Liver (tissue), 9 donors: ENCODE data around the gene SNTN. TPM values are rescaled to one million over a fixed set of nuclear protein-coding genes. Genes with fewer than 3 reads are reported as not detected.

Experiments
- DNase-seq: peaks from one replicate; pipeline ENCODE4 v3.0.0-alpha.2; 2017; ENCODE audit warnings: low spot score
- H3K27ac ChIP-seq, 2 donors: one replicate each; pipeline ENCODE4 v1.7.0; 2013; ENCODE audit warnings: inconsistent platforms in 2 of 2, low read length in 2 of 2, control low read depth in 1 of 2, low read depth in 1 of 2, mild to moderate bottlenecking in 1 of 2
- H3K27me3 ChIP-seq, 4 donors: one replicate each; pipeline versions ENCODE4 v1.6.1 to v1.7.0; 2013; ENCODE audit warnings: low read length in 3 of 4, inconsistent platforms in 1 of 4, mild to moderate bottlenecking in 1 of 4, moderate library complexity in 1 of 4; ENCODE audit not compliant: control insufficient read depth in 4 of 4, insufficient read depth in 4 of 4
- H3K36me3 ChIP-seq, 4 donors: one replicate each; pipeline versions ENCODE4 v1.6.1 to v1.7.0; 2013; ENCODE audit warnings: low read length in 3 of 4, mild to moderate bottlenecking in 3 of 4, low read depth in 1 of 4, moderate library complexity in 1 of 4; ENCODE audit not compliant: control insufficient read depth in 4 of 4, insufficient read depth in 3 of 4
- H3K4me1 ChIP-seq, 4 donors: one replicate each; pipeline versions ENCODE4 v1.6.1 to v1.7.0; 2013; ENCODE audit warnings: low read length in 3 of 4, mild to moderate bottlenecking in 3 of 4, moderate library complexity in 1 of 4; ENCODE audit not compliant: control insufficient read depth in 4 of 4, insufficient read depth in 4 of 4
- H3K4me3 ChIP-seq, 3 donors: one replicate each; pipeline versions ENCODE4 v1.6.1 to v1.7.0; 2013; ENCODE audit warnings: low read length in 3 of 3, control low read depth in 1 of 3, low read depth in 1 of 3, mild to moderate bottlenecking in 1 of 3
- H3K9ac ChIP-seq, 2 donors: one replicate each; pipeline ENCODE4 v1.7.0; 2013; ENCODE audit warnings: low read length in 2 of 2, mild to moderate bottlenecking in 2 of 2, moderate library complexity in 2 of 2, control low read depth in 1 of 2, low read depth in 1 of 2
- H3K9me3 ChIP-seq, 4 donors: one replicate each; pipeline versions ENCODE4 v1.6.1 to v1.7.0; 2013; ENCODE audit warnings: low read length in 3 of 4; ENCODE audit not compliant: control insufficient read depth in 4 of 4
- ATF3 ChIP-seq: IDR thresholded peaks from 2 replicates; pipeline ENCODE4 v1.6.1; 2016; ENCODE audit warnings: antibody characterized with exemption
- EGR1 ChIP-seq, 2 donors: IDR thresholded peaks; 2 replicates each; pipeline ENCODE4 v1.6.1; 2016 to 2018; ENCODE audit warnings: antibody characterized with exemption in 2 of 2, low read depth in 2 of 2
- FOXA1 ChIP-seq: IDR thresholded peaks from 2 replicates; pipeline ENCODE4 v1.6.1; 2016; ENCODE audit warnings: antibody characterized with exemption
- FOXA2 ChIP-seq: IDR thresholded peaks from 2 replicates; pipeline ENCODE4 v1.6.1; 2016; ENCODE audit warnings: antibody characterized with exemption
- GABPA ChIP-seq, 2 donors: IDR thresholded peaks in 1 of 2; conservative IDR thresholded peaks in 1 of 2; 2 replicates each; pipeline ENCODE4 v1.6.1; 2016; ENCODE audit warnings: antibody characterized with exemption in 2 of 2, mild to moderate bottlenecking in 1 of 2, moderate library complexity in 1 of 2
- HNF4A ChIP-seq, 2 donors: conservative IDR thresholded peaks; 2 replicates each; pipeline ENCODE4 v1.6.1; 2016; ENCODE audit warnings: antibody characterized with exemption in 2 of 2, mild to moderate bottlenecking in 2 of 2
- HNF4G ChIP-seq: IDR thresholded peaks from 2 replicates; pipeline ENCODE4 v1.6.1; 2016; ENCODE audit warnings: antibody characterized with exemption
- JUND ChIP-seq, 2 donors: IDR thresholded peaks; 2 replicates each; pipeline ENCODE4 v1.6.1; 2016; ENCODE audit warnings: antibody characterized with exemption in 2 of 2
- NR2F2 ChIP-seq: IDR thresholded peaks from 2 replicates; pipeline ENCODE4 v1.6.1; 2016; ENCODE audit warnings: antibody characterized with exemption
- RAD21 ChIP-seq, 2 donors: IDR thresholded peaks; 2 replicates each; pipeline ENCODE4 v1.6.1; 2016; ENCODE audit warnings: antibody characterized with exemption in 2 of 2, mild to moderate bottlenecking in 2 of 2
- REST ChIP-seq: IDR thresholded peaks from 2 replicates; pipeline ENCODE4 v1.6.1; 2016; ENCODE audit warnings: antibody characterized with exemption, mild to moderate bottlenecking
- RXRA ChIP-seq, 2 donors: IDR thresholded peaks; 2 replicates each; pipeline ENCODE4 v1.6.1; 2017 to 2018; ENCODE audit warnings: antibody characterized with exemption in 2 of 2, mild to moderate bottlenecking in 1 of 2
- SP1 ChIP-seq: IDR thresholded peaks from 2 replicates; pipeline ENCODE4 v1.6.1; 2018; ENCODE audit warnings: antibody characterized with exemption, mild to moderate bottlenecking
- TAF1 ChIP-seq: conservative IDR thresholded peaks from 2 replicates; pipeline ENCODE4 v1.6.1; 2016; ENCODE audit warnings: antibody characterized with exemption, mild to moderate bottlenecking
- YY1 ChIP-seq: IDR thresholded peaks from 2 replicates; pipeline ENCODE4 v1.6.1; 2016; ENCODE audit warnings: antibody characterized with exemption, mild to moderate bottlenecking
- ZBTB33 ChIP-seq: IDR thresholded peaks from 2 replicates; pipeline ENCODE4 v1.6.1; 2016; ENCODE audit warnings: antibody characterized with exemption
- WGBS: extraction: QIAGEN DNeasy Blood & Tissue Kit; methylation state at CpG from one replicate; pipeline ENCODE4 v1.1.7; 2013; 5-methylcytosine and 5-hydroxymethylcytosine counted together
- polyA plus RNA-seq, 2 donors: library from polyadenylated mRNA; stranded (reverse) in 1 of 2; unstranded in 1 of 2; fragments of 200-250 nt in 1 of 2; fragments of >200 nt in 1 of 2; fragmentation: Nextera tagmentation in 1 of 2; extraction: Ambion mirVana in 1 of 2; gene quantifications; one replicate each; pipeline versions ENCODE4 v1.2.1 to v1.2.3, GENCODE V29; 2013 to 2015
- total RNA-seq, 2 donors: library from RNA; depleted of rRNA; stranded (reverse); fragments of >200 nt; gene quantifications; one replicate each; pipeline ENCODE4 v1.2.3, GENCODE V29; 2014
- TF ChIP-seq, protein P1 (sequence below): IDR thresholded peaks from 2 replicates; pipeline ENCODE4 v1.6.1; 2016; ENCODE audit warnings: antibody characterized with exemption
- TF ChIP-seq, protein P2 (sequence below): fragments of 150-350 bp; IDR thresholded peaks from 2 replicates; pipeline ENCODE4 v1.5.1; 2017; ENCODE audit warnings: improper control_type of control experiment, low read depth, low read length; ENCODE audit not compliant: missing input control
- donor health status: healthy.
- donor health status: healthy.
- donor health status: healthy.
- donor health status: healthy.
- donor health status: healthy.

Gene SNTN
- total and polyA plus RNA-seq, 4 donors, result not detected

GRCh38 chr3:63654211-63654610 is 1.7 kb downstream of the SNTN start:
- H3K4me3 ChIP-seq, result no peak overlapping the region
- no peaks in the 10 kb centered on the region for H3K9me3 ChIP-seq
- no peak overlapping the region for H3K9ac ChIP-seq
- WGBS, result 56% methylated on average over 4 of the region's 4 CpGs
- H3K4me1 ChIP-seq, result no peaks in the 10 kb centered on the region
- no peaks in the 10 kb centered on the region for H3K27me3 ChIP-seq
- no peaks in the 10 kb centered on the region for H3K36me3 ChIP-seq
- no peak overlapping the region for H3K27ac ChIP-seq
- DNase-seq, result no peak
- TF ChIP-seq SP1 (no peak), GABPA (IDR thresholded peaks at IDR 0.05 in 1 of 2, conservative IDR thresholded peaks at IDR 0.05 in 1 of 2) (no peak), FOXA1 (no peak), ZBTB33 (no peak), EGR1 (IDR thresholded peaks at IDR 0.05; ENCODE audit: low read depth in 2 of 2) (no peak), REST (no peak), TAF1 (no peak), YY1 (no peak), RAD21 (IDR thresholded peaks at IDR 0.05) (no peak), HNF4G (no peak), RXRA (IDR thresholded peaks at IDR 0.05) (no peak), NR2F2 (no peak), JUND (IDR thresholded peaks at IDR 0.05) (no peak), ATF3 (no peak)
- TF ChIP-seq, protein P1, sequence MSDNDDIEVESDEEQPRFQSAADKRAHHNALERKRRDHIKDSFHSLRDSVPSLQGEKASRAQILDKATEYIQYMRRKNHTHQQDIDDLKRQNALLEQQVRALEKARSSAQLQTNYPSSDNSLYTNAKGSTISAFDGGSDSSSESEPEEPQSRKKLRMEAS, result no peak
- TF ChIP-seq, protein P2, sequence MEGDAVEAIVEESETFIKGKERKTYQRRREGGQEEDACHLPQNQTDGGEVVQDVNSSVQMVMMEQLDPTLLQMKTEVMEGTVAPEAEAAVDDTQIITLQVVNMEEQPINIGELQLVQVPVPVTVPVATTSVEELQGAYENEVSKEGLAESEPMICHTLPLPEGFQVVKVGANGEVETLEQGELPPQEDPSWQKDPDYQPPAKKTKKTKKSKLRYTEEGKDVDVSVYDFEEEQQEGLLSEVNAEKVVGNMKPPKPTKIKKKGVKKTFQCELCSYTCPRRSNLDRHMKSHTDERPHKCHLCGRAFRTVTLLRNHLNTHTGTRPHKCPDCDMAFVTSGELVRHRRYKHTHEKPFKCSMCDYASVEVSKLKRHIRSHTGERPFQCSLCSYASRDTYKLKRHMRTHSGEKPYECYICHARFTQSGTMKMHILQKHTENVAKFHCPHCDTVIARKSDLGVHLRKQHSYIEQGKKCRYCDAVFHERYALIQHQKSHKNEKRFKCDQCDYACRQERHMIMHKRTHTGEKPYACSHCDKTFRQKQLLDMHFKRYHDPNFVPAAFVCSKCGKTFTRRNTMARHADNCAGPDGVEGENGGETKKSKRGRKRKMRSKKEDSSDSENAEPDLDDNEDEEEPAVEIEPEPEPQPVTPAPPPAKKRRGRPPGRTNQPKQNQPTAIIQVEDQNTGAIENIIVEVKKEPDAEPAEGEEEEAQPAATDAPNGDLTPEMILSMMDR, result no peak

DNA sequence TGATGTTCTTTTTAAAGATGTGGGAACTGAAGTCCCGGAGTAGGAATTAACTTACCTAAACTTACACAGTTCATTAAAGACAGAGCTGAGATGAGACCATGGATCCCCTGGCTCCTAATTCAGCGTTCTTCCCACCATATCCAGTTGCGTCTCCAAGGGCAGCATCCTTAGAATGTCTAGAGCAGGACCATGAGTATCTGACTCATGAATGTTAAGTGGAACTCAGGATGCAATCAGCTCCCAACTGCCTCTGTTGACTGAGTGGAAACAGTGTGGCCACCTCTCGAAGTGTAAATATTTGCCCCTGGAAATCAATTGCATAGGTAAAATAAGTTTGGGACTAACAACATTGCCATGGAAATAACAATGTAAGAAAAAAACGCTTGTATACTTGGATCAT is 2.5 kb downstream of the SNTN start:
- Histone ChIP-seq H3K9me3 (no peaks in the 10 kb centered on the region), H3K4me3 (no peak overlapping the region), H3K27me3 (no peaks in the 10 kb centered on the region), H3K4me1 (no peaks in the 10 kb centered on the region), H3K27ac (no peak overlapping the region), H3K36me3 (no peaks in the 10 kb centered on the region), H3K9ac (no peak overlapping the region)
- DNase-seq, result no peak
- WGBS, result 50% methylated on average over 5 of the region's 5 CpGs
- TF ChIP-seq TAF1 (no peak), RAD21 (IDR thresholded peaks at IDR 0.05) (no peak), HNF4G (no peak), RXRA (IDR thresholded peaks at IDR 0.05) (no peak), HNF4A (conservative IDR thresholded peaks at IDR 0.05) (no peak), REST (no peak), SP1 (no peak), ZBTB33 (no peak), NR2F2 (no peak), YY1 (no peak), JUND (IDR thresholded peaks at IDR 0.05) (no peak), FOXA2 (no peak), GABPA (IDR thresholded peaks at IDR 0.05 in 1 of 2, conservative IDR thresholded peaks at IDR 0.05 in 1 of 2) (no peak), FOXA1 (no peak)
- TF ChIP-seq, protein P1, result no peak
